HEK293 (cell line): ENCODE measurements around the gene IKZF1.

ENCODE experiments used
- CTCF ChIA-PET: fragments of 350-600 bp; formaldehyde crosslinking; extraction: SDS; loops from one replicate; lab custom pipeline; 2021; ENCODE audit warnings: antibody characterized with exemption; lab: Yijun Ruan, JAX
- POLR2A ChIA-PET: fragments of 300-600 bp; formaldehyde crosslinking; extraction: SDS; loops from one replicate; lab custom pipeline; 2020; ENCODE audit warnings: antibody characterized with exemption, inconsistent platforms; lab: Yijun Ruan, JAX
- H3K27ac ChIP-seq: fragments of 200-500 bp; sonication (Bioruptor generic); 2 replicates; pipeline ENCODE4 v1.5.1; 2014; ENCODE audit warnings: low read depth, low read length, control low read depth, inconsistent platforms; ENCODE audit errors: extremely low read depth
- H3K36me3 ChIP-seq, 2 experiments: fragments of 200-500 bp in 1 of 2; sonication (Bioruptor generic) in 1 of 2; 1 replicate in 1 of 2; 2 replicates in 1 of 2; pipeline ENCODE4 v1.5.1; 2014 to 2017; ENCODE audit warnings: inconsistent platforms in 2 of 2, low read length in 2 of 2; ENCODE audit not compliant: control insufficient read depth in 2 of 2, insufficient read depth in 1 of 2
- H3K4me1 ChIP-seq: fragments of 200-500 bp; sonication (Bioruptor generic); 2 replicates; pipeline ENCODE4 v1.5.1; 2014; ENCODE audit warnings: mild to moderate bottlenecking, low read length, inconsistent platforms; ENCODE audit not compliant: control insufficient read depth, insufficient read depth
- H3K4me3 ChIP-seq: 2 replicates; pipeline ENCODE4 v1.5.1; 2011; ENCODE audit warnings: low read depth, mild to moderate bottlenecking, control low read depth, low read length, moderate library complexity
- H3K9me3 ChIP-seq: fragments of 200-500 bp; sonication (Bioruptor generic); 2 replicates; pipeline ENCODE4 v1.5.1; 2014; ENCODE audit warnings: low read depth, low read length, inconsistent platforms; ENCODE audit not compliant: control insufficient read depth, insufficient read depth
- ATF2 ChIP-seq: fragments of 450-650 bp; formaldehyde crosslinking; IDR thresholded peaks from 2 replicates; pipeline ENCODE4 v1.5.1; 2016; ENCODE audit warnings: missing biosample characterization, missing genetic modification characterization, low read depth
- BCL11B ChIP-seq: fragments of 450-650 bp; formaldehyde crosslinking; IDR thresholded peaks from 2 replicates; pipeline ENCODE4 v1.5.1; 2016; ENCODE audit warnings: low read depth, missing biosample characterization, missing genetic modification characterization
- EGR2 ChIP-seq: fragments of 450-650 bp; formaldehyde crosslinking; IDR thresholded peaks from 2 replicates; pipeline ENCODE4 v1.5.1; 2016; ENCODE audit warnings: low read depth, missing biosample characterization, missing genetic modification characterization
- GLIS1 ChIP-seq: fragments of 450-650 bp; formaldehyde crosslinking; IDR thresholded peaks from 2 replicates; pipeline ENCODE4 v1.5.1; 2016; ENCODE audit warnings: missing biosample characterization, missing genetic modification characterization
- HOXC10 ChIP-seq: sonication (generic); formaldehyde crosslinking; IDR thresholded peaks from 2 replicates; pipeline ENCODE4 v1.8.1; 2023; ENCODE audit warnings: mild to moderate bottlenecking, missing genetic modification reagents
- PBX3 ChIP-seq: sonication (generic); formaldehyde crosslinking; IDR thresholded peaks from 2 replicates; pipeline ENCODE4 v1.8.1; 2022; ENCODE audit warnings: mild to moderate bottlenecking, moderate library complexity, missing genetic modification reagents
- RBAK ChIP-seq: fragments of 450-650 bp; formaldehyde crosslinking; IDR thresholded peaks from 2 replicates; pipeline ENCODE4 v1.5.1; 2016; ENCODE audit warnings: missing biosample characterization, missing genetic modification characterization
- REPIN1 ChIP-seq: fragments of 450-650 bp; formaldehyde crosslinking; IDR thresholded peaks from 2 replicates; pipeline ENCODE4 v1.5.1; 2017; ENCODE audit warnings: missing biosample characterization, missing genetic modification characterization, low read depth
- REST ChIP-seq: fragments of 450-650 bp; formaldehyde crosslinking; IDR thresholded peaks from 2 replicates; pipeline ENCODE4 v1.5.1; 2016; ENCODE audit warnings: missing biosample characterization, missing genetic modification characterization
- TRIM28 ChIP-seq: IDR thresholded peaks from 2 replicates; pipeline ENCODE4 v1.6.1; 2011; ENCODE audit warnings: low read length, control low read depth, borderline replicate concordance
- ZBTB20 ChIP-seq: fragments of 450-650 bp; formaldehyde crosslinking; IDR thresholded peaks from 2 replicates; pipeline ENCODE4 v1.5.1; 2016; ENCODE audit warnings: missing biosample characterization, missing genetic modification characterization
- ZBTB21 ChIP-seq: fragments of 450-650 bp; formaldehyde crosslinking; IDR thresholded peaks from 2 replicates; pipeline ENCODE4 v1.5.1; 2017; ENCODE audit warnings: missing biosample characterization, missing genetic modification characterization
- ZNF140 ChIP-seq: fragments of 450-650 bp; formaldehyde crosslinking; IDR thresholded peaks from 2 replicates; pipeline ENCODE4 v1.5.1; 2016; ENCODE audit warnings: missing biosample characterization, missing genetic modification characterization
- ZNF169 ChIP-seq: fragments of 450-650 bp; formaldehyde crosslinking; IDR thresholded peaks from 2 replicates; pipeline ENCODE4 v1.5.1; 2016; ENCODE audit warnings: missing biosample characterization, missing genetic modification characterization
- ZNF23 ChIP-seq: fragments of 450-650 bp; formaldehyde crosslinking; IDR thresholded peaks from 2 replicates; pipeline ENCODE4 v1.5.1; 2016; ENCODE audit warnings: missing biosample characterization, missing genetic modification characterization, borderline replicate concordance
- ZNF274 ChIP-seq, 2 experiments: fragments of 200-500 bp in 1 of 2; fragments of 450-650 bp in 1 of 2; sonication (Bioruptor generic) in 1 of 2; formaldehyde crosslinking in 1 of 2; IDR thresholded peaks; 2 replicates each; pipeline versions ENCODE4 v1.5.1 to v1.6.1; 2014 to 2016; ENCODE audit warnings: borderline replicate concordance in 1 of 2, inconsistent platforms in 1 of 2, low read length in 1 of 2, missing biosample characterization in 1 of 2, missing genetic modification characterization in 1 of 2
- ZNF324 ChIP-seq: fragments of 450-650 bp; formaldehyde crosslinking; IDR thresholded peaks from 2 replicates; pipeline ENCODE4 v1.5.1; 2016; ENCODE audit warnings: missing biosample characterization, missing genetic modification characterization
- ZNF335 ChIP-seq: fragments of 450-650 bp; formaldehyde crosslinking; conservative IDR thresholded peaks from 2 replicates; pipeline ENCODE4 v1.5.1; 2016; ENCODE audit warnings: missing biosample characterization, missing genetic modification characterization
- ZNF404 ChIP-seq: fragments of 450-650 bp; formaldehyde crosslinking; IDR thresholded peaks from 2 replicates; pipeline ENCODE4 v1.5.1; 2017; ENCODE audit warnings: missing biosample characterization, missing genetic modification characterization
- ZNF426 ChIP-seq: fragments of 450-650 bp; formaldehyde crosslinking; IDR thresholded peaks from 2 replicates; pipeline ENCODE4 v1.5.1; 2017; ENCODE audit warnings: missing biosample characterization, missing genetic modification characterization, mild to moderate bottlenecking, inconsistent platforms, moderate library complexity
- ZNF555 ChIP-seq: fragments of 450-650 bp; formaldehyde crosslinking; conservative IDR thresholded peaks from 2 replicates; pipeline ENCODE4 v1.5.1; 2017; ENCODE audit warnings: missing biosample characterization, mild to moderate bottlenecking, missing genetic modification characterization, inconsistent platforms
- ZNF558 ChIP-seq: fragments of 450-650 bp; formaldehyde crosslinking; IDR thresholded peaks from 2 replicates; pipeline ENCODE4 v1.5.1; 2016; ENCODE audit warnings: missing biosample characterization, missing genetic modification characterization
- ZNF654 ChIP-seq: fragments of 450-650 bp; formaldehyde crosslinking; IDR thresholded peaks from 2 replicates; pipeline ENCODE4 v1.5.1; 2016; ENCODE audit warnings: low read depth, missing biosample characterization, missing genetic modification characterization
- ZNF670 ChIP-seq: fragments of 450-650 bp; formaldehyde crosslinking; IDR thresholded peaks from 2 replicates; pipeline ENCODE4 v1.5.1; 2016; ENCODE audit warnings: missing biosample characterization, missing genetic modification characterization, low read depth
- ZNF707 ChIP-seq: fragments of 450-650 bp; formaldehyde crosslinking; IDR thresholded peaks from 2 replicates; pipeline ENCODE4 v1.5.1; 2016; ENCODE audit warnings: missing biosample characterization, missing genetic modification characterization
- ZNF76 ChIP-seq: fragments of 450-650 bp; formaldehyde crosslinking; IDR thresholded peaks from 2 replicates; pipeline ENCODE4; 2016; ENCODE audit warnings: low read depth, missing biosample characterization, missing genetic modification characterization, borderline replicate concordance
- ZNF768 ChIP-seq: fragments of 450-650 bp; formaldehyde crosslinking; IDR thresholded peaks from 2 replicates; pipeline ENCODE4 v1.5.1; 2018; ENCODE audit warnings: missing biosample characterization, mild to moderate bottlenecking, missing genetic modification characterization
- ZNF791 ChIP-seq: fragments of 450-650 bp; formaldehyde crosslinking; IDR thresholded peaks from 2 replicates; pipeline ENCODE4 v1.5.1; 2016; ENCODE audit warnings: missing biosample characterization, missing genetic modification characterization

The IKZF1 gene

GRCh38 chr7:50366311-50366710 is 61.8 kb downstream of the IKZF1 start:
- no peaks in the 10 kb centered on the region for H3K36me3 ChIP-seq
- CTCF ChIA-PET: interaction anchor here (0.6 to 2.2 kb wide), 5 partner anchors 28 to 272 kb away, joined by 3 to 6 read pairs (median 5); no protein-coding TSS in a partner anchor
- TF ChIP-seq ZNF169 (tag by site-specific recombination) (no peak), ZNF791 (tag by site-specific recombination) (no peak), ZNF23 (tag by site-specific recombination) (no peak), ZNF404 (no peak), PBX3 (CRISPR knock-in tag) (no peak), ZNF768 (no peak), ZBTB20 (tag by site-specific recombination) (no peak), ZNF76 (tag by site-specific recombination) (no peak), HOXC10 (CRISPR knock-in tag) (no peak), EGR2 (no peak), ZNF707 (tag by site-specific recombination) (no peak), ZNF670 (tag by site-specific recombination) (no peak), ZNF274 (IDR thresholded peaks at IDR 0.05; ENCODE audit: low read length) (no peak), ZNF274 (tag by site-specific recombination; IDR thresholded peaks at IDR 0.05; ENCODE audit: borderline replicate concordance) (no peak), REST (tag by site-specific recombination) (no peak), ZNF335 (no peak), GLIS1 (tag by site-specific recombination) (no peak)
- TF ChIP-seq, all 188 proteins: peak for 0
- H3K4me3 ChIP-seq: no peak overlapping the region
- POLR2A ChIA-PET: no interaction called here
- no peaks in the 10 kb centered on the region for H3K4me1 ChIP-seq
- H3K9me3 ChIP-seq: no peaks in the 10 kb centered on the region
- H3K27ac ChIP-seq: no peak overlapping the region

GRCh38 chr7:50367100-50367499 is 62.6 kb downstream of the IKZF1 start:
- ChIA-PET CTCF (interaction anchor here (0.6 to 2.7 kb wide), 9 partner anchors 25 to 1482 kb away, joined by 3 to 12 read pairs (median 5); no protein-coding TSS in a partner anchor), POLR2A (no interaction called here)
- Histone ChIP-seq H3K9me3 (no peaks in the 10 kb centered on the region), H3K27ac (no peak overlapping the region), H3K4me3 (no peak overlapping the region), H3K36me3 (no peaks in the 10 kb centered on the region), H3K4me1 (no peaks in the 10 kb centered on the region)
- no peak for TF ChIP-seq TRIM28
- no peak for TF ChIP-seq ZNF654

GRCh38 chr7:50367570-50367969 is 63.1 kb downstream of the IKZF1 start:
- ChIA-PET POLR2A (no interaction called here), CTCF (interaction anchor here (0.6 to 2.7 kb wide), 11 partner anchors 8 to 1482 kb away, joined by 3 to 12 read pairs (median 4); no protein-coding TSS in a partner anchor)
- H3K4me1 ChIP-seq: no peaks in the 10 kb centered on the region
- H3K36me3 ChIP-seq: no peaks in the 10 kb centered on the region
- H3K27ac ChIP-seq: no peak overlapping the region
- H3K4me3 ChIP-seq: no peak overlapping the region
- H3K9me3 ChIP-seq: no peaks in the 10 kb centered on the region
- TF ChIP-seq ZNF558: no peak
- no peak for TF ChIP-seq ZNF707 (tag by site-specific recombination)
- no peak for TF ChIP-seq ZNF140 (tag by site-specific recombination)
- TF ChIP-seq ZNF555 (tag by site-specific recombination): no peak
- no peak for TF ChIP-seq ZNF274 (IDR thresholded peaks at IDR 0.05; ENCODE audit: low read length)
- TF ChIP-seq ZNF274 (tag by site-specific recombination; IDR thresholded peaks at IDR 0.05; ENCODE audit: borderline replicate concordance): no peak
- TF ChIP-seq REPIN1 (tag by site-specific recombination): no peak
- no peak for TF ChIP-seq ZNF426 (tag by site-specific recombination)
- TF ChIP-seq ZBTB21 (tag by site-specific recombination): no peak
- no peak for TF ChIP-seq ZNF324 (tag by site-specific recombination)
- no peak for TF ChIP-seq RBAK (tag by site-specific recombination)
- TF ChIP-seq ATF2 (tag by site-specific recombination): no peak
- TF ChIP-seq BCL11B (tag by site-specific recombination): no peak
